PC-3 (cell line): Measurements from ENCODE around the gene MINDY3. TPM values are rescaled to one million over a fixed set of nuclear protein-coding genes. Genes with fewer than 3 reads are reported as not detected.
A peak's percentile ranks its signal among the peaks of the same experiment; 100 is the strongest.
"Not testable (repeated sequence)": the region's sequence is repeated elsewhere in the genome, so short reads cannot be mapped to it uniquely, and the experiment has no call there.

Experiments
- ATAC-seq: fragments of 200-7000 bp; cut with Tn5 transposase; 2 replicates; pipeline ENCODE4 v1.9.1; 2020; ENCODE audit warnings: mild to moderate bottlenecking, moderate library complexity
- BruUV-seq: library from RNA; stranded (reverse); fragments of 400-500 nt; replicated peaks from 2 replicates; lab custom pipeline; 2021; lab: Mats Ljungman, UMichigan
- CTCF ChIA-PET: fragments of 300-600 bp; sonication (Branson Sonifier 250); formaldehyde crosslinking; loops from one replicate; lab custom pipeline; 2022; ENCODE audit warnings: antibody characterized with exemption; lab: Charles Lee
- POLR2A ChIA-PET: fragments of 300-600 bp; sonication (Branson Sonifier 250); formaldehyde crosslinking; loops from one replicate; lab custom pipeline; 2022; ENCODE audit warnings: antibody characterized with exemption; ENCODE audit not compliant: unreplicated experiment; lab: Charles Lee
- DNase-seq: peaks from one replicate; pipeline ENCODE4 v3.0.0-alpha.2; 2015
- H2AFZ ChIP-seq: fragments of 300-600 bp; sonication (generic); 2 replicates; pipeline ENCODE4 v1.6.0; 2016; ENCODE audit warnings: antibody characterized with exemption, low read length
- H3F3A ChIP-seq: fragments of 300-600 bp; sonication (generic); one replicate; pipeline ENCODE4 v1.6.0; 2017; ENCODE audit warnings: antibody characterized with exemption, low read length, control low read depth, mild to moderate bottlenecking; ENCODE audit not compliant: unreplicated experiment
- H3K27ac ChIP-seq: fragments of 300-600 bp; sonication (generic); 2 replicates; pipeline ENCODE4 v1.5.1; 2016; ENCODE audit warnings: mild to moderate bottlenecking, low read length
- H3K27me3 ChIP-seq: fragments of 300-600 bp; sonication (generic); 2 replicates; pipeline ENCODE4 v1.6.1; 2016; ENCODE audit warnings: low read length, mixed read lengths
- H3K36me3 ChIP-seq: fragments of 300-600 bp; sonication (generic); 2 replicates; pipeline ENCODE4 v1.6.1; 2016; ENCODE audit warnings: low read depth, mixed run types, low read length, mixed read lengths
- H3K4me1 ChIP-seq: fragments of 300-600 bp; sonication (generic); 2 replicates; pipeline ENCODE4 v1.5.1; 2016; ENCODE audit warnings: low read length; ENCODE audit not compliant: insufficient read depth
- H3K4me2 ChIP-seq: fragments of 300-600 bp; sonication (generic); 2 replicates; pipeline ENCODE4 v1.6.0; 2016; ENCODE audit warnings: low read length
- H3K4me3 ChIP-seq: fragments of 300-600 bp; sonication (generic); 2 replicates; pipeline ENCODE4 v1.5.1; 2016; ENCODE audit warnings: mild to moderate bottlenecking, low read length, mixed read lengths
- H3K79me2 ChIP-seq: fragments of 300-600 bp; sonication (generic); 2 replicates; pipeline ENCODE4 v1.6.1; 2017; ENCODE audit warnings: low read length, mixed read lengths
- H3K9ac ChIP-seq: fragments of 300-600 bp; sonication (generic); 2 replicates; pipeline ENCODE4 v1.6.0; 2016; ENCODE audit warnings: mild to moderate bottlenecking, low read length
- H3K9me2 ChIP-seq: fragments of 300-600 bp; sonication (generic); replicated peaks from 2 replicates; pipeline ENCODE4 v1.6.1; 2016; ENCODE audit warnings: mixed run types, low read length, mixed read lengths
- H3K9me3 ChIP-seq: fragments of 300-600 bp; sonication (generic); 2 replicates; pipeline ENCODE4 v1.6.1; 2016; ENCODE audit warnings: low read length, mixed read lengths
- H4K20me1 ChIP-seq: fragments of 300-600 bp; sonication (generic); 2 replicates; pipeline ENCODE4 v1.6.1; 2016; ENCODE audit warnings: low read length, mixed read lengths
- EZH2 ChIP-seq: fragments of 300-600 bp; sonication (generic); IDR thresholded peaks from one replicate; pipeline ENCODE4 v1.6.1; 2017; ENCODE audit warnings: antibody characterized with exemption, mild to moderate bottlenecking, low read length; ENCODE audit not compliant: unreplicated experiment
- EZH2phosphoT487 ChIP-seq: fragments of 300-600 bp; sonication (generic); IDR thresholded peaks from 2 replicates; pipeline ENCODE4 v1.6.1; 2018; ENCODE audit warnings: mild to moderate bottlenecking, antibody characterized with exemption, low read length, borderline replicate concordance
- intact Hi-C: fragments of 100-400 bp; cut with micrococcal nuclease; formaldehyde crosslinking; loops from 2 replicates; pipeline ENCODE4 v1.9.0; 2023
- total RNA-seq: library from RNA; depleted of rRNA; stranded (reverse); fragments of >200 nt; gene quantifications from 2 replicates; pipeline ENCODE4 v1.2.3, GENCODE V29; 2014
- TF ChIP-seq, protein P1 (sequence below): fragments of 300-600 bp; sonication (generic); conservative IDR thresholded peaks from 2 replicates; pipeline ENCODE4 v1.5.1; 2017; ENCODE audit warnings: antibody characterized with exemption, low read depth, mild to moderate bottlenecking, low read length

MINDY3 gene
- total RNA-seq, 1 experiment from 2014 or later = 9.5 TPM

DNA sequence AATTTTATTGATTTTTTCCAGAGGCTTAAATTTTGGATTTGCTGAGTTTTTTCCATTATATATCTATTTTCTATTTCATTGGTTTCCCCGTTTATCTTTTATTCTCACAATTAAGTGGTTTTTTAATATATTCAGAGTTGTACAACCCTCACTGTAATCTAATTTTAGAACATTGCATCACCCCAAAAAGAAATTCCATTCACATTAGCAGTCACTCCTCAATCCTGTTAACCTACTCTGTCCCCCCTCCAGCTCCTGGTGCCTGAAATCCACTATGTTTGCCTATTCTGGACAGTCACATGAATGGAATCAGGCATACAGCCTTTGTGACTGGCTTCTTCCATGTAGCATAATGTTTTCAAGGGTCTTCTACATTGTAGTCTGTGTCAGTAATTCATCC is 84.8 kb downstream of the MINDY3 start:
- Histone ChIP-seq H3K27ac (no peak overlapping the region), H3F3A (no peaks in the 10 kb centered on the region), H4K20me1 (no peaks in the 10 kb centered on the region), H3K9me2 (no peaks in the 10 kb centered on the region), H3K36me3 (no peaks in the 10 kb centered on the region), H3K4me2 (no peak overlapping the region), H3K27me3 (no peaks in the 10 kb centered on the region), H3K79me2 (no peaks in the 10 kb centered on the region), H3K9me3 (no peaks in the 10 kb centered on the region), H3K9ac (no peak overlapping the region), H3K4me1 (peaks cover 4% of the 10 kb centered on the region; the same call in 1 of the 2 replicates), H2AFZ (no peak overlapping the region), H3K4me3 (no peak overlapping the region)
- CTCF ChIA-PET = no interaction called here
- TF ChIP-seq EZH2 (no peak), EZH2phosphoT487 (no peak)
- TF ChIP-seq, protein P1, sequence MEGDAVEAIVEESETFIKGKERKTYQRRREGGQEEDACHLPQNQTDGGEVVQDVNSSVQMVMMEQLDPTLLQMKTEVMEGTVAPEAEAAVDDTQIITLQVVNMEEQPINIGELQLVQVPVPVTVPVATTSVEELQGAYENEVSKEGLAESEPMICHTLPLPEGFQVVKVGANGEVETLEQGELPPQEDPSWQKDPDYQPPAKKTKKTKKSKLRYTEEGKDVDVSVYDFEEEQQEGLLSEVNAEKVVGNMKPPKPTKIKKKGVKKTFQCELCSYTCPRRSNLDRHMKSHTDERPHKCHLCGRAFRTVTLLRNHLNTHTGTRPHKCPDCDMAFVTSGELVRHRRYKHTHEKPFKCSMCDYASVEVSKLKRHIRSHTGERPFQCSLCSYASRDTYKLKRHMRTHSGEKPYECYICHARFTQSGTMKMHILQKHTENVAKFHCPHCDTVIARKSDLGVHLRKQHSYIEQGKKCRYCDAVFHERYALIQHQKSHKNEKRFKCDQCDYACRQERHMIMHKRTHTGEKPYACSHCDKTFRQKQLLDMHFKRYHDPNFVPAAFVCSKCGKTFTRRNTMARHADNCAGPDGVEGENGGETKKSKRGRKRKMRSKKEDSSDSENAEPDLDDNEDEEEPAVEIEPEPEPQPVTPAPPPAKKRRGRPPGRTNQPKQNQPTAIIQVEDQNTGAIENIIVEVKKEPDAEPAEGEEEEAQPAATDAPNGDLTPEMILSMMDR = no peak
- intact Hi-C loops = no loop called here
- POLR2A ChIA-PET = interaction anchor here (0.7 kb wide), 1 partner anchor 45 kb away, joined by 4 read pairs; no protein-coding TSS in a partner anchor
- peak; percentile 28 for DNase-seq
- no TSS peak for BruUV-seq
- no peak for ATAC-seq

- ATAC-seq, DNase-seq, H3K9me2 ChIP-seq, H3K9me3 ChIP-seq, H3K79me2 ChIP-seq, H3K9ac ChIP-seq, H3K4me1 ChIP-seq, H2AFZ ChIP-seq, H3K36me3 ChIP-seq, intact Hi-C loops, H3K4me2 ChIP-seq, BruUV-seq, POLR2A ChIA-PET, H4K20me1 ChIP-seq, H3F3A ChIP-seq, H3K27ac ChIP-seq, H3K4me3 ChIP-seq, CTCF ChIA-PET, H3K27me3 ChIP-seq: not testable (repeated sequence)
Observed at GRCh38 chr10:15774534-15774933, 85.8 kb downstream of the MINDY3 start.

GRCh38 chr10:15764892-15765454 is 95.3 kb downstream of the MINDY3 start:
- ATAC-seq (no peak), DNase-seq (no peak)
- POLR2A ChIA-PET = no interaction called here
- H3K9ac ChIP-seq = no peak overlapping the region
- no peaks in the 10 kb centered on the region for H3K79me2 ChIP-seq
- CTCF ChIA-PET = no interaction called here
- no peaks in the 10 kb centered on the region for H3K36me3 ChIP-seq
- no TSS peak for BruUV-seq
- no peaks in the 10 kb centered on the region for H4K20me1 ChIP-seq
- H3F3A ChIP-seq = no peaks in the 10 kb centered on the region
- intact Hi-C loops = no loop called here
- H3K9me3 ChIP-seq = no peaks in the 10 kb centered on the region
- H3K4me1 ChIP-seq = no peaks in the 10 kb centered on the region
- no peak overlapping the region for H2AFZ ChIP-seq
- no peak overlapping the region for H3K27ac ChIP-seq
- no peaks in the 10 kb centered on the region for H3K9me2 ChIP-seq
- no peaks in the 10 kb centered on the region for H3K27me3 ChIP-seq
- H3K4me3 ChIP-seq = no peak overlapping the region
- TF ChIP-seq, protein P1 = no peak
- TF ChIP-seq EZH2phosphoT487 (no peak), EZH2 (no peak)
- H3K4me2 ChIP-seq = no peak overlapping the region
